ENCODE data around the gene KCNJ6.

KCNJ6 gene

GRCh38 chr21:37888659-37889058 is 27.6 kb downstream of the KCNJ6 start:
- no peak for TF ChIP-seq CTCF (IDR thresholded peaks at IDR 0.05; ENCODE audit: low read length, missing control alignments)
- DNase-seq (ENCODE audit: low read depth) = no peak
- H3K4me3 ChIP-seq (replicated peaks; ENCODE audit: low read depth, low read length) = no peak overlapping the region

GRCh38 chr21:37886726-37887299 is 29.4 kb downstream of the KCNJ6 start:
- TF ChIP-seq CTCF (IDR thresholded peaks at IDR 0.05; ENCODE audit: low read length, missing control alignments) = no peak
- DNase-seq (ENCODE audit: low read depth) = no peak
- H3K4me3 ChIP-seq (replicated peaks; ENCODE audit: low read depth, low read length) = no peak overlapping the region

- no peak overlapping the region for H3K4me3 ChIP-seq (replicated peaks; ENCODE audit: low read depth, low read length)
- no peak for DNase-seq (ENCODE audit: low read depth)
- no peak for TF ChIP-seq CTCF (IDR thresholded peaks at IDR 0.05; ENCODE audit: low read length, missing control alignments)
Measured at GRCh38 chr21:37886120-37886519, 30.1 kb downstream of the KCNJ6 start.

GRCh38 chr21:37878946-37879660 is 37.2 kb downstream of the KCNJ6 start:
- no peak for TF ChIP-seq CTCF (IDR thresholded peaks at IDR 0.05; ENCODE audit: low read length, missing control alignments)
- peak; percentile 51 for DNase-seq (ENCODE audit: low read depth)
- H3K4me3 ChIP-seq (replicated peaks; ENCODE audit: low read depth, low read length) = no peak overlapping the region

GRCh38 chr21:37877888-37878684 is 38.2 kb downstream of the KCNJ6 start:
- TF ChIP-seq CTCF (IDR thresholded peaks at IDR 0.05; ENCODE audit: low read length, missing control alignments) = no peak
- H3K4me3 ChIP-seq (replicated peaks; ENCODE audit: low read depth, low read length) = no peak overlapping the region
- no peak for DNase-seq (ENCODE audit: low read depth)

GRCh38 chr21:37877171-37877570 is 39.1 kb downstream of the KCNJ6 start:
- no peak overlapping the region for H3K4me3 ChIP-seq (replicated peaks; ENCODE audit: low read depth, low read length)
- no peak for TF ChIP-seq CTCF (IDR thresholded peaks at IDR 0.05; ENCODE audit: low read length, missing control alignments)
- DNase-seq (ENCODE audit: low read depth) = peak; percentile 50
